ENCODE results near the gene GLT1D1.
"Not testable (repeated sequence)": the region's sequence is repeated elsewhere in the genome, so short reads cannot be mapped to it uniquely, and the experiment has no call there.

Gene GLT1D1

GRCh38 chr12:128852885-128853599 is at the start of gene GLT1D1:
Gene GLT1D1 (plus strand): TSS chr12:128853478. CDS start chr12:128853582, 104 bp downstream.
- no peak for DNase-seq

- DNase-seq, result no peak
Measured at GRCh38 chr12:128803788-128804187, 49.5 kb upstream of the GLT1D1 start.

GRCh38 chr12:128804762-128805161 is 48.5 kb upstream of the GLT1D1 start:
- DNase-seq, result no peak

- DNase-seq, result not testable (repeated sequence)
Measured at GRCh38 chr12:128805406-128805805, 47.9 kb upstream of the GLT1D1 start.

GRCh38 chr12:128806573-128806972 is 46.7 kb upstream of the GLT1D1 start:
- no peak for DNase-seq

GRCh38 chr12:128807161-128807724 is 46.0 kb upstream of the GLT1D1 start:
- no peak for DNase-seq

- no peak for DNase-seq
Measured at GRCh38 chr12:128808651-128809050, 44.6 kb upstream of the GLT1D1 start.

GRCh38 chr12:128810182-128811127 is 42.8 kb upstream of the GLT1D1 start:
- DNase-seq, result no peak

GRCh38 chr12:128811806-128812205 is 41.5 kb upstream of the GLT1D1 start:
- no peak for DNase-seq

GRCh38 chr12:128813392-128813791 is 39.9 kb upstream of the GLT1D1 start:
- no peak for DNase-seq

- DNase-seq, result no peak
Measured at GRCh38 chr12:128813883-128814282, 39.4 kb upstream of the GLT1D1 start.

GRCh38 chr12:128814411-128815261 is 38.6 kb upstream of the GLT1D1 start:
- DNase-seq, result no peak

GRCh38 chr12:128815779-128816642 is 37.3 kb upstream of the GLT1D1 start:
- DNase-seq, result no peak

- DNase-seq, result no peak
Measured at GRCh38 chr12:128816643-128816920, 36.7 kb upstream of the GLT1D1 start.

- DNase-seq, result no peak
Measured at GRCh38 chr12:128817111-128818015, 35.9 kb upstream of the GLT1D1 start.

- DNase-seq, result no peak
Measured at GRCh38 chr12:128818065-128819022, 34.9 kb upstream of the GLT1D1 start.

GRCh38 chr12:128819293-128820144 is 33.8 kb upstream of the GLT1D1 start:
- no peak for DNase-seq

- DNase-seq, result no peak
Measured at GRCh38 chr12:128820253-128820652, 33.0 kb upstream of the GLT1D1 start.

Measured in NCI-H1436 (cell line).